Left kidney (tissue), 2 donors: ENCODE data around the gene RNFT2. TPM values are rescaled to one million over a fixed set of nuclear protein-coding genes. Genes with fewer than 3 reads are reported as not detected.
"Not testable (repeated sequence)": the region's sequence is repeated elsewhere in the genome, so short reads cannot be mapped to it uniquely, and the experiment has no call there.

ENCODE experiments used
- DNase-seq: peaks from one replicate; pipeline ENCODE4 v3.0.0-alpha.2; 2013
- polyA plus RNA-seq: library from polyadenylated mRNA; unstranded; fragments of 120-200 nt; gene quantifications from one replicate; pipeline ENCODE4 v1.2.1, GENCODE V29; 2013; ENCODE audit not compliant: insufficient read length

The RNFT2 gene
- polyA plus RNA-seq, 1 donor = 8.6 TPM

DNA sequence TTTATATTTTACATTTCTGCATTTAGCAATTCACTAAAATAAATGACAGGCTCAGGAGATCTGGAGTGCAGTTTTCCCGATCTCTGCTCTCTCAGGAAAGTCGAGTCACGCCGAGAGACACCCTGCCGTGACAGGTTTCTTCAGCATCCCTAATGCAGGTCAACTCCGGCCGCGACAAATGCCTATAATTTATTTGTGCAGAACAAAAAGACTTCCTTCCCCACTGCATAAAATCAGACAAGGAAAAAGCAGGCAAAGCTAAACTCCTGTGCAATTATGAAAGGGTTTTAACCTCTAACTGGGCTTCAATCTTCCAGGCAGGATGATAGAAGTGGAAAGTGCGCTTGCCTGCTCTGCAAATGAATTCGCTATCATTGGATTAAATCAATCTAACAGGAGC is 28.3 kb upstream of the RNFT2 start:
- no peak for DNase-seq

DNA sequence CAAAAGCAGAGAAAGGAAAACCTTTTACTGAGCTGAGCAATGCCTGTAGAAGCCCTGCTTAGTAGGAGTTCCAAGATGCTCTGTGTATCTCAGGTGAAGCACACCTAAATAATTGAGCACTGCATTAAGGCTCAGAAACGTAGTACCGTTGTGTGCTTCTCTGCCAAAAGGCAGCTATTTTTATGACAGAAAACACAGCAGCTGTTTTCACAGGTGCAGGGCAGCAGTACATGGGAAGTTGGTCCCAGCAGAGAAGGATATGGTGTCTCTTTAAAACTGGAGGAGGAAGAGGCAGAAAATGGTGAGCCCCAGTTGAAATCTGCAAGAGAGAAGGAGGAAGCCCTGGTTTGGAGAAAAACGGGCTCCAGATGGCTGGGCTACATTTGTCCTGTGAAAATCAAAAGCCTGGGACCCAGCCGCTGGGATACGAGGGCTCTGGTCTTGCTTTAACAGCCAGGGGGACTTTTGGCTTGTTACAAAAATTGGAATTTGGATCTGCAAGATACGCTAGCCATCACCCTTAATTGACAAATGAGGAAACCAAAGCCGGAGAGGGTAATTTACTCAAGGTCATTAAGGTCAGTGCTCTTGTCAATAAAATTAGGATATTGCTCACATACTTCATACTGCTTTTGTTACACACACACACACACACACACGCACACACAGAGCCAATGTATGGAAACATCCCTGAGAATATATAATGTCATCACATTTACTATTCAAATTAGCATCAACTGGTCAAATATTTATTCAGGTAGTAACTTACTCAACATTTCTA is 27.6 kb upstream of the RNFT2 start:
- no peak for DNase-seq

DNA sequence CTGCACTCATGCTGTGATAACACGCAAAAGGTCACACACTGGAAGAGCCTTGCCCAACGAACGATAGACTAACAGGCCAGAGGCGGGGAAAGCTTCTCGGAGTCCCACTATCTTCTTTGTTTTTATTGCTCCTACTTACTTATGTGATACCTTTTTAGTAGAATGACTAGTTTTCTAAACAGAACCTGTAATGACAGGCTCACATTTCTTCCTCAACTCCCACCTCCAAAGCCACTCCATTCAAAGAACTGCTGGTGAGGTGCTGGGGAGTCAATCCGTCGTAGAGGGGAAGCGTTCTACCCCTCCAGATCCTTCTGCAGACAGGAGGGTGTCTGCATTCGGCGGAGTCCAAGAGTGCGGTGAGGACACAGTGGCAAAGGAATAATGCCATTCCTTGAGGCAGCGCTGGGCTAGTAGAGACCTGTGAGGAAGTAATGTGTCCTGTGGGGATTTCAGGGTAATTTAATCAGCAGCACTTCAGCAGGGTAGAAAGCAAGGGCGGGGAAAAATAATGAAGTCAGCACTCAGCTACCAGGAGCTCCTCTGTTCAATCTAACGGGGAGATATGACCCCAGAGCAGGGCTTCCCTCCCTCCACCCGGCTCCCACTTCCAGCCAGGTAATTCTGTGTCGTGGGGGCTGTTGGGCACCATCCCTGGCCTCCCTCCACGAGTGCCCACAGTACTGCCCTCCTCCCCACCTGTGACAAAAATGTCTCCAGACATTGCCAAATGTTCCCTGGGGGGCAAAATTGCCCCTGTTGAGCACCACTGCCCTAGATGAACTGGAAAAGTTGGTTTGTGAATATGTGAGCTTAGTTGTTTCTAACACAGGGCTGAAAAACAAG is 25.4 kb upstream of the RNFT2 start:
- no peak for DNase-seq

DNA sequence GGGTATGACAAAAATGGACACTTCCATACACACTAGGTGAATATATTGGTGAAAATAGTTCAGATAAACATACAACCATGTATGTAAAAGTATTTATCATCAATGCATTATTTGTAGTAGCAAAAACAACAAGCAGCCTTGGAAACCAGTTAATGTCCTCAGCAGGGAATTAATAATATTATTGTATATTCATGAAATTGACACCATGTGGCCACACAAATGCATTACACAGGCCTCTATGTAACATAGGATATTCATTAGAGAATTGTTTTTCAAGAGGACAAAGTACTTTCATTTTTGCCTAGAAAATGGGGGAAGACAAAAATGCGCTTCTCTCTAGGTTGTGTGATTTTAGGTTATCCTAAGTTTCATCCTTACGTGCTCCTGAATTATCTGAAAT is 24.6 kb upstream of the RNFT2 start:
- no peak for DNase-seq

DNA sequence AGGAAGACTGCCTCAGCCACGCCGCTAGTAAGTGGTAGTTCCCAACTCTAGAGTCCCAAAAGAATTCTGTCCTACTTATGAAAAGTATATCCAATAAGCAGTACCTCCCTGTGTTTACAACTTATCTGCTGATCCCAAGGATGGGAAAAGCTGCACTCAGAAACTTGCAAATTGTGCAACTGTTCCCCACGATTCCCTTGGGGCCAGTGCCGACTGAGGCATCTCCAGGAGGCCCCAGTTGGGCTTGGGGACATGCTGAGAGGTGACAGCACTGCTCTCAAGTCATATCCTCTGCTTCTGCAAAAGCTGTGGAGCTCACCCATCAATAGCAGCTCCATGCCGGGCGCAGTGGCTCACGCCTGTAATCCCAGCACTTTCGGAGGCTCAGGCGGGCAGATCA is 23.9 kb upstream of the RNFT2 start:
- no peak for DNase-seq

DNA sequence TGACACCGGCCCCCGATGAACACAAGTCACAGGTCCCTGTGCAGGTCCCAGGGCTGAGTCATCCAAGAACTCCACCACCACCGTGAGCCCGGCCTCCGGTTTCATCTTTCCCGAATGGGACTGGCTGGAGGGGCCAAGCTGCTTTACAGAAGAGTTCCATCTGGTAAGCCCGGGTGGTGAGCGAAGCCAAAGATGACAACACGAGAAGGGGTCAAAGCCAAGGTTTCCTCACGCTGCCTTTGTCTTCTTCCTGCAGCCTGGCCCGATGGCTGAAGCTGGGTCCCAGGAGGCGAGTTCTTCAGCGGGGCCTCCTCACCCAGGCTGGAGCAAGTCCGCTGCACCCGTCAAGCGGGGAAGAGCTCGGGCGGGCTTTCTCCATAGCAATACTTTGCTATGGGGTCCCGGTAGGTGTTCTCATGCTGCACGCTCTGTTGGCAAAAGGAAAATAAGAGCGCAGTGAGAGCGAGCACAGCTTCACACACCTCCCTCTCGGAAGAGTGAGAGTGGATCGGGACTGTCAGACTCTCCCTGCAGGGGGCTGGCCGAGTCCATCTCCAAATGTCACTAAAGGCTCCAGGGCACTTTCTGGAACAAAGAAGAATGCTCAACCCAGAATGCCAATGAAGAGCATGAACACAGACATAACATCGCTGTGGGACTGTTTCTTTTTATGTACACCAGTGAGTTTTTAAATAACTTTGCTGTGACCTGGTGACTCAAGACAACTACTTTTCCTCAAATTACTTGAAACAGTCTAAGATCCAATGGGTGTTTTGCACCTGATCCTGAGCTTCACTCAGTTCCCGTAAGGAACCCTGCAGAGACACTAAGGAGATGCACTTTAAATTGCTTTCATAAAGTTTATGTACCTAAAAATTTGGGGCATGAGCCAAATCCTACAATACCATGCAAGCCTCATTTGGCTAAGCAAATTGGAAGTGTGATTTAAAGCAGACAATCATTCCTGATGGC is 20.4 kb upstream of the RNFT2 start:
- no peak for DNase-seq

DNA sequence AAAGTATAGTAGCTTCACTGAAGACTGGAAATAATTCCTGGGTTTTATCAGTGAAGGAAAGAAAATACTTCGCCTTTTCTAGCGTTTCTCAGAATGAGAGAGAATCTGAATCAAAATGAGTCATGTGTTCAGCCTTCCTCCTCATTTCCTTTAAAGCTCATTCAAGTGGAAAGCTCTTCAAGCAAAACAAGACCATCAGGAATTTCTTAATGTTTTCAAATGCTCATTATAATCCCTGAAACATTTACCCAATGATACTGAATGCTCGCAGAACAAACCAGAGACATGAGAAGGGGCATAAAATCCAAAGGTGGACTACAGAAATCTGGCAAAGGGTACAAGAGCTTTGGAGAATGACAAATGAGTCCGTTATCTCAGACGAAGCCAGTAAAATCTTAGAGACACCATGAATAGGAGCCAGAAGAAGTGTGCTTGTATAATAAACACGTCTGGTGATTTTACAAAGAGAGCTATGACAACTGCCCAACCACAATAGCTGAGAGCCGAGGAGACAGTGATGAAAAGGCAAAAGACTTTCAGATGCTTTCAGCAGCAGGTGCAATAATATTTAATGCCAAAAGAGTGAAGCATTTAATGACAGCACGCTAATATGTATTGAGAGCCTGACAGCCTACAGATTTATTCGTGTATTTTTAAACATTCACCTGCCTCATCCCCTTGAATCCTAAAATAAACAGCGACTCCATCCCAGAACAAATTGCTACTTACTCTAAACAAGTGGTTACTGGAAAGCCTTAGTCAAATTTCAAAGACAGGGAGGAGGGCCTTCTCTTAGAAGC is 19.3 kb upstream of the RNFT2 start:
- DNase-seq = no peak

DNA sequence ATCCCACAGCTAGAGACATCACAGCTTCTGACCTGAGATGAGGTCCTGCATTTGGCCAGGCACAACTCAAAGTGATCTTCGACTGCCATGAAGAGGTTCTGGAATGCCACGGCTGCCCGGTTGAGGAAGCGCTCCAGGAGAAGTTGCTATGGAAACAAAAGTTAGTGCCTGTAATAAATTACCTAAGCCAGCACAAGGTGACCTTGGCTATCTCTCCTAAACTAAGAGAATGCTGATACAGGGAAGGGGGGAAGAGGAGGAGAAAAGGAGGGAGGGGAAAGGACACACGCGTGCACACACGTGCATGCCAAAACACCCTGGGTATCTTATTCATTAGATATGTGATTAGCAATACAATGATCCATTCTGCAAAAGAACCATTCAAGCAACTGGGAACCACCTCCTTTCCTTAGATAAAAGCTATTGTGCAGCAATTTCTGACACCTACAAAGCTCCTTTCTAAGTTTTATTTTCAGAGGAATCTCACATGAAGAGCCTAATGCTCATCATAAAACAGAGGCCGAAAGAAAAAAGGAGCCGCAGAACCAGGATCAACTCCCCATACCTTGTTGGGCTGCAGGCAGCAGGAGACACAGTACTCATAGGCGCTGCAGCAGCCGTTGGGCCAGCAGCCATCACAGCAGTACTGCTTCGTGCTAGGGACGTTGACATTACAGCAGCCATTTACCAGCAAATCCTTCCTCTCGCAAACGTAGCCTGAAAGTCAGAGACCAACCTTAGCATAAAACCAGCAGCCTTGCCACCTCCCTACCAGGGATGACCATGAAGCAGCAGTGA is 18.2 kb upstream of the RNFT2 start:
- no peak for DNase-seq

DNA sequence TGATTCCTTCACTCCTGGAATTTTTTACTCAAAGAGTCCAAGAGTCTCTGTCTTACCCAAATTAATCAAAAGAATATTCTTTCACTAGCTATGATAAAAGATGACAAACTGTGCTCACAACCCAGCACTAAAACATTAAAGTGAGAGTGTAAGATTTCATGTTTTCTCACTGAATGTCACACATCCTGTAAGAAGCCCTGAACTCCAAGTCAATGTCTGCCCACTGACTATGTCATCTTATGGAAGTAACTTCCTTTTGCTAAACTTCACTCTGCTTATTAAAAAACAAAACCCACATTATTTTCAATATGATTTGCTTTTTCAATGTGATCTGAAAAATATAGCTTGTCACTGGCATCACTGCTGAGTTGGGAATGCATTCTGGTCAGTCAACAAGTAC is 15.9 kb upstream of the RNFT2 start:
- DNase-seq = no peak

DNA sequence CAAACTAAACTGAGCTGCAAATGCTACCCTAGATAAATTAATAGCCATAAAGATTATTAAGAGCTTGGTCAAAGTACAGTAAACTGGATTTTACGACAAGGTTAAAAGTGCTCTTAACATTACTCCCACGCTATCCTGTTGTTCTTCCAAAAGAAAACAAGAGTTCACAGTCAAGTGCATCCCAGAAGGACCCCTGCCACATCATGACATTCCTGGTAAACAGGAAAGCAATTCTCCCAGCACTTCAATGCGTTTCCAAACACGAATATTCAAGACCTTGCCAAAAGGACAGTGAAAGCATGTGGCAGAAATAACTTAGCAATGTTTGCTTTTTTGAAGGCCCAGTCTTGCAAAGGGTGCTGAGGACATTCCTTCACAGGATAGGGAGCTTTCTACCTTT is 11.4 kb upstream of the RNFT2 start:
- no peak for DNase-seq

DNA sequence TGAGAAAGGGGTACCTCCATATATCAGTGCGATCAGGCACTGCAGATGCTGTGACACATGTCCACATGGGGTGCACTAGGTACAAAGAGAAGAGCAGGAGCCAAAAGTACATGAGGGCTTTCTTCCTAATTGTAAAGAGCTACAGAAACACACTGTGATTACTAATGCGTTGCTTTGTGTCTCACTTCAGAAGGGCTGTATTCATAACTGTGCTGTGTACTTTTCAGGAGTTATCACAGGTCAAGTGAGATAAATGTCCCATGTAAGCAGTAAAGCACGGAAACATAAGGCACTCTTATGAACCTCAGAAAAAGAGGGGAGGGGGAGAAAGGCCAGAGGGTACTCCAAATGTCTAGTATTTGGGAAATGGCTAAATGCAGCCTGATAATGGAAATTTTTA is 10.9 kb upstream of the RNFT2 start:
- DNase-seq = no peak

DNA sequence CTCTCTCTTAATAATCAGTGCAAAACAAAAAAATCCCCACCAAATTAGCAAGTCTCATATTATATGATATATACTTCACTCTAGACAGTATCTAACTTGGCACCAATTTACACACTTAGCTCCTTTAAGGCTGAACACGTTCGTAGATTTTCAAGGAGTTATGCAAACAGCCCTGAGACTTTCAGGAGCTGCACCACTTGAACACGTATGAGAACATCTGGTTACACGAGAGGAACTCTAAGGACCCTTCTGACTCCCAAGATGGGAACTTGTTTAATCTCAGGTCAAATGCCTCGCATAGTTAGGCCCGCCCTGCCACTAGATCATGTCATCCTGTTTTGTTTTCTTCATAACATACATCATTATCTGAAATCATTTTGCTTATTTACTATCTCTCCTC is 10.2 kb upstream of the RNFT2 start:
- no peak for DNase-seq

DNA sequence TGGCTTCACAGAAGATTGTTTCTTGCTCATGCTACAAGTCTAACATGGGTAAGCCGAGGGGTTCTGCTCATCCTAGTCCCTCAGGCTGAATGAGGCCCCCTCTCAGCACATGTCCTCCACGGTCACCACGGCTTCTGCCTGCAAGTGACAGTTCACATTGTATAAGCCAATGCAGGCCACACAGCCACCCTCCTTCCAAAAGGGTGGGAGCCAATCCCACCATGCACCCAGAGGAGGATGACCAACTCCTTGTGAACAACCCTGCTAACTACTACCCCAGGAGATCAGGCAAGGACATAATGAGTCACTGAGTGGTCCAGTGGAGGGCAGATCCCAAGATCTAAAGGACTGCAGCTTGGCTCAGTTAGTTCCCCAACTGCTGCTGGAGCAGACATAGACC is 6.3 kb upstream of the RNFT2 start:
- DNase-seq = no peak

DNA sequence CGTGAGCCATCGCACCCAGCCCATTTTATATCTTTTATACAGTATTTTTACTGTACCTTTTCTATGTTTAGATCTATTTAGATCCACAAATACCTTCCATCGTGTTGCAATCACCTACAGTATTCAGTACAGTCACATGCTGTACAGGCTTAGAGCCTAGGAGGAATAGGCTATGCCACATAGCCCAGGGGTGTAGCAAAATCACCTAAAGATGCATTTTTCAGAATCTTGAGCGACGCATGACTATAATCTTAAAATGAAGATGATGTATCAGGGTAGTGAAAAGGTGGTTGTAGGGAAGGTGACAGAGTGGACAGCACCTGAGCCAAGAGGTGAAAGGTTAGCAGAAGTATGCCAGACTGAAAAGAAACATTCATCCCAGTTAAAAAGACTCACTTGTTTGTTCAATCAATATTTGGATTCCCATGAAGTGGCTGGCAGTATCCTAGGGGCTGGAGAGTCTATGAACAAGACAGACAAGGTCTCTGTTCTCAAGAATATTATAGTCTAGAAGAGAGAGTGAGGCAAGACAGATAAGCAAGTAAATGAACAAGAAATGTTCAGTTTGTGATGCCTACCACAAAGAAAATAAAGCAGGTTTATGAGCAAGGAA is 3.9 kb upstream of the RNFT2 start:
- DNase-seq = no peak

DNA sequence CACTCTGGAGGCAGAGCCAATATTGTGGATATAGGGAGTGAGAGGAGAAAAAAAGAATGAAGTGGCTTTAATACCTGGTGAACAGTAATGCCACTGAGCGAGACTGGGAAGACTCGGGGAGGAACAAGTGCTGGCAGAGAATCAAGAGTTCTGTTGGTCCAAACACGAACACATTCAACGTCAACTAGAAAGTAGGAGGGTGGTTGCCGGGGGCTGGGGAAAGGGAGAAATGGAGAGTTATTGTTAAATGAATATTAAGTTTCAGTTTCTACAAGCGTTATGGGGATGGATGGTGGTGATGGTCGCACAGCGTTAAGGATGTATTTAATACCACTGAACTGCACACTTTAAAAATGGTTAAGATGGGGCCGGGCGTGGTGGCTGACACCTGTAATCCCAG is 3.0 kb upstream of the RNFT2 start:
- no peak for DNase-seq

DNA sequence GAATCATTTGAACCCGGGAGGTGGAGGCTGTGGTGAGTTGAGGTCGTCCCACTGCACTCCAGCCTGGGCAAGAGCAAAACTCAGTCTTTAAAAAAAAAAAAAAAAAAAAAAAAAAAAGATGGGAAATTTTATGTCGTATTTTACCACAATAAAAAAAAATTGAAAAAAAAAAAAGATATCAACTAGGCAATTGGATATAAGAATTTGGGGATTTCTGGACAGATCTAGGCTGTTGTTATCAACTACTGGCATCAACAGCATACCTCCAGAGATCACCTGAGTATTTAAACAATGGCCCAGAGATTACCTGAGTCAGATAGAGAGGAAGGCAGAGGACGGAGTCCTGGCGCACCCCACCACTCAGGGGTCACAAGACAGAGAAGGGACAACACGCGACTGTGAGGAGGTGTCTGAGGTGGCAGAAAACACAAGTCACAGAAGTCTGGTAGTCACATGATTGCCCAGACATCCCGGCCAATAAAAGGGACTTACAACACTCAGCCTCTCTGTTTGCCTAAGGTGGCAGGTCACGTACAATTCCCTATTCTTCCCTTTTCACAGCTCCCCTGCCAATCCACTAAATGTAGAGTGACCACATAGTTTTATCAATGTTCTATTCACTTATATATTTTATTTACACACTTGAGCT is 2.0 kb upstream of the RNFT2 start:
- DNase-seq = no peak

DNA sequence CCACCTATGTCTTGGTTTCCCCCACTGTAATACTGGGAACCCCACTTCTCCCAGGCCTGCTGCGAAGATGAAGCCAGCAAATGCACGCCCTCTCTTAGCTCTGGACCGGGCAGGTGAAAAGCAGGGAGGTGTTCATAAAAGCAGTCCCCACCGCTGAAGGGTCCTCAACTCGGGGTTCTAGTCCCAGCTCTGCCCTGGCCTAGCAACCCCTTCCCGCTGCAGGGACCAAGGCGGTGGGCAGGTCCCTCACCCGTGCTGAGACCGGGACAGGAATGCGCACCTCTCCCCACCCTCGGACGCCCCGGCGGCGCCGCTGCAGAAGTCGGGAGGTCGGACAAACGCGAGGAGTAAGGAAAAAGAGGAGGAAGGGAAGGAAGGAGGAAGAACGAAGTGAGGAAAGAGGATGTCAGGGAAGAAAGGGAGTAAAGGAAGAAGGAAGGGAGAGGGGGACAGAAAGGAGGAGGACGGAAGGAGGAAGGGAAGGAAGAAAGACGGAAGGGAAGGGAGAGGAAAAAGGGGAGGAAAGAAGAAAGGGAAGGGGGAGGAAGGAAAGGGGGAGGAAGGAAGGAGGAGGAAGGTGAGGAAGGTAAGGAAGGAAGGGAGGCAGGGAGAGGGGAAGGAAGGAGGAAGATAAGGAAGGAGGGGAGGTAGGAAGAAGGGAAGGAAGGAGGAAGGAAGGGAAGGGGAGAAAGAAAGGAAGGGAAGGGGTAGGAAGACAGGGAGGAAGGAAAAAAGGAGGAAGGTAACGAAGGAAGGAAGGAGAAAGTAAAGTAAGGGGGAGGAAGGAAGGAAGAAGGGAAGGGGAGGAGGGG is 947 bp upstream of the RNFT2 start:
- no peak for DNase-seq

DNA sequence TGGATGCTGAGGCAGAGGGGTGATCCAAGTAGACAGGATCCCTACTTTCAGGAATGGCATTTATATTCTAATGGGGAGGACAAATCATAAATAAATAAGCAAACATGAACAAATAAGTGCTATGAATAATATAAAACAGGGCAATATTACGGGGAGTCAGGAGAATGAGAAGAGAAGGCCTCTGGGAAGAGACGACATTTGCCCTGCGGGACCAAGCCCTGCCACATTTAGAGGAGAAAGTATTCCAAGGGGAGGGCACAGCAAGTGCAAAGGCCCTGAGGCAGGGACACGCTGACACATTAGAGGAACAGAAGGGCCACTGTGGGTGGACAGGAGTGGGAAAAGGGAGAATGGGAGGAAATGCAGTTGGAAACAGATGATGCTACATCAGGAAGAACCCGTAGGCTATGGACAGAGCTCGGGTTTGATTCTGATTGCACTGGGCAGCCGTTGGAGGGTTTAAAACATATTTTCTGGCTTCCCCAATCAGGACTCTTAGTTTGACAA is 1.3 kb downstream of the RNFT2 start:
- DNase-seq = no peak

DNA sequence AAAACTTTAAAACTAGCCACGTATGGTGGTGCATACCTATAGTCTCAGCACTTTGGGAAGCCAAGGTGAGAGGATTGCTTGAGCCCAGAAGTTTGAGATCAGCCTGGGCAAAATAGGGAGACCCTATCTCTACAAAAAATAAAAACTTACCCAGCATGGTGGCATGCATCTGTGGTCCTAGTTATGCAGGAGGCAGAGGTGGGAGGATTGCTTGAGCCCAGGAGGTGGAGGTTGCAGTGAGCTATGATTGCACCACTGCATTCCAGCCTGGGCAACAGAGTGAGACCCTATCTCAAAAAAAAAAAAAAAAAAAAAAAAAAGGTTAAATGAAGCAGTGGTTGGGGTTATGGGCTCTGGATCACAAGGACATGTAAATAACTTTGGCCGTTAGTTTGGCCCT is 4.7 kb downstream of the RNFT2 start:
- not testable (repeated sequence) for DNase-seq
